NCI-H748 (cell line): ENCODE measurements around the gene NFKB1.

Source experiments
- DNase-seq: peaks from one replicate; lab custom pipeline; 2025; ENCODE audit not compliant: unreplicated experiment; lab: John Stamatoyannopoulos, UW

Gene NFKB1

DNA sequence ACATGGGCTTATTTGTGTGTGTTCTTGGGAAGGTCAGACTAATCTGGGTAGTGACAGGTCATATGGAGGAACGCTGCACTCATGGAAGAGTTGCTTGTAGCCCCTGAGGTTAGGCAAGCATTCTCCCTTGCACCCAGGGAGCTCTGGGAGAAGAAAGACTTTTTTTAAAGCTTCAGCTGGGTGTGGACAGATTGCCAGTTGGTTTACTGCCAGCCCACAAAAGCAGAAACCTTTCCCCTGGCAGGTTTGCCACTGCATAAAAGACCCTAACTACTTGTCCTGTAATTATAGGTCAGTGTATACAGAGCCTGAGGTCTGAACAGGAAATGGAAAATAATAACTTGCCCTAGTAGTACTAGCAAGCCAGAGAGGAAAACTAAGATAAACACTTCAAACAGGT lies 7.4 kb upstream of the NFKB1 start:
- peak; percentile 92 for DNase-seq

DNA sequence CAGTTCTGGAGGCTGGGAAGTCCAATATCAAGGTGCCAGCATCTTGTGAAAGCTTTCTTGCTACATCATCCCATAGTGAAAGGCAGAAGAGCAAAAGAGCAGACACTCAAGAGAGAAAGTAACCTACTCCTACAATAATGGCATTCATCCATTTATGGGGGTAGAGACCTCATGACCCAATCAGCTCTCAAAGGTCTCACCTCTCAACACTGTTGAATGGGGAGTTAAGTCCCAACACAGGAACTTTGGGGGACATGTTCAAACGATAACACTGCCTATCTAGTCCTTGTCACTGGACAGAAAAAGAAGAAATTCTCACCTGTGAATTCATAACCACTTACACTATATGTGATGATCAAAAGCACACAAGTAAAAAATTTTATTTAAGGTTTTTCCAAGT lies 6.6 kb upstream of the NFKB1 start:
- no peak for DNase-seq

DNA sequence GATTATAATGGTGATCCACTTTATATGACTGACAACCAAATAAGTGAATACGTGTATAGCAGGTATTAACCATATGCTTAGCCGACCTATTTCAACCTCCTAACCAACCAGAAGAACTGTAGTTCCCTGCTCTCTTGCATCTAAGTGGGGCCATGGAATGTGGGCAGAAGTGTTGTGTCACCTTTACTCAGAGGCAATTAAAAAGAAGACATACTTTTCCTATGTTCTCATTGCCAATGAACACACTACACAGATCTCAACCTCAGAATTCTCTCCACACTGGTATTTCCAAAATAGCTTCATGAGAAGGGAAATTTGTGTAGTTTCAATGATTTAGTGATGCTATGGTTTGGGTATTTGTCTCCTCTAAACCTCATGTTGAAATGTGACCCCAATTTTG lies 3.2 kb upstream of the NFKB1 start:
- no peak for DNase-seq

- peak; percentile 28 for DNase-seq
Observed at GRCh38 chr4:102500352-102500695, 835 bp upstream of the NFKB1 start.

- peak; percentile 71 for DNase-seq
Observed at GRCh38 chr4:102501447-102501696, 213 bp downstream of the NFKB1 start.

DNA sequence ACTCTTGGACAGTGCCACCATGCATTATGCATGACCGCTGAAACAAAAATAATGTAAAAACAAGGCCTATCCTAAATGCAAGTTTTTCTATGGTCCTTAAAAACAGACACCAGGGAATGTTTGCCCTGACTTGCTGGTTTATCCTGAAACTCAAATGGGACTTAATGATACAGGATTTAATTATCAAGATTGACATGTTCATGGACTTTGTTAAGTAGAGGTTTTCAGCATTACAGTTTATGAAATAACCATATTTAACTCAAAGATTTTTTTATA lies 1.3 kb downstream of the NFKB1 start:
- DNase-seq, result no peak

GRCh38 chr4:102503301-102503746 lies 2.2 kb downstream of the NFKB1 start:
- DNase-seq, result peak; percentile 58

- DNase-seq, result no peak
Observed at GRCh38 chr4:102503831-102504786, 3.0 kb downstream of the NFKB1 start.

- no peak for DNase-seq
Observed at GRCh38 chr4:102504941-102505340, 3.8 kb downstream of the NFKB1 start.

- no peak for DNase-seq
Observed at GRCh38 chr4:102505708-102506107, 4.5 kb downstream of the NFKB1 start.

DNA sequence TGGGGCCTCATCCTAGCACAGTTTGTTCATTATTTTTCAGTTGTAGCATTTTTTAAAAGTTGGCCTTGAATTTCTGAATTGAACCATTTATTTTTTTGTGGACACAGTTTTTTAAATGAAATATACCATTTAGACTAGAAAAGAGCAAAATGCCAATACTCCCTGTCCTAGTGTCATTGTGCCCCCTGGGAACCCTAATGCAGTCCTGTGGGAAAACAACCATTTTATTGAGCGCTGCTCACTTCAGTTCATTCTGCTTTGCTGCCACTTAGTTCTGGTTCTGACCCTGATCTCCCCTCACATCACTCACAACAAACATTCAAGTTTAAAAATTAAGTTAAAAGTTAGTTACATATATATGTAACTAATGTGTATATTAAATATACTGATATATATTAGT lies 5.4 kb downstream of the NFKB1 start:
- DNase-seq, result no peak

GRCh38 chr4:102511830-102512605 lies 10.9 kb downstream of the NFKB1 start:
- DNase-seq, result no peak

DNA sequence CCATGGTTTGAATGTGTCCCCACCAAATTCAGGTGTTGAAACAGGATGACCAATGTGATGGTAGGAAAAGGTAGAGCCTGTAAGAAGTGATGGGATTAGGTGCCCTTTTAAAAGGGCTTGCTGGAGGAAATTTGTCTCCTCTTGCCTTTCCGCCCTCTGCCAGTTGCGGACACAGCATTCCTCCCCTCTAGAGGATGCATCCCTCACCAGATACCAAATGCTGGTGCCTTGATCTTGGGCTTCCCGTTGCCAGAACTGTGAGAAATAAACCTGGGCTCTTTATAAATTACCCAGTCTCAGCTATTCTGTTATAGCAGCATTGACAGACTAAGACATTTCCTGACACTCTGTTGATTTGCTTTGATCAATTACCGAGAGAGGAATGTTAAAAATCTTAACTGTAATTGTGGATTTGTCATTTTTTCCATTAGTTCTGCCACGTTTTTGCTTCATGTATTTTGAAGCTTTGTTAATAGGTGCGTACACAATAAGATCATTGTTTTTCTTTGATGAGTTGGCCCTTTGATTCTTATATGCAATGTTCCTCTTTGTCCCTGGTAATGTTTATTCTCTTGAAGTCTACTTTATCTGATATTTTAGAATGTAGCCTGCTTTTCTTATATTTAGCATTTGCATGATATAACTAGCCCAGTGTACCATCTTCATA lies 13.3 kb downstream of the NFKB1 start:
- no peak for DNase-seq

DNA sequence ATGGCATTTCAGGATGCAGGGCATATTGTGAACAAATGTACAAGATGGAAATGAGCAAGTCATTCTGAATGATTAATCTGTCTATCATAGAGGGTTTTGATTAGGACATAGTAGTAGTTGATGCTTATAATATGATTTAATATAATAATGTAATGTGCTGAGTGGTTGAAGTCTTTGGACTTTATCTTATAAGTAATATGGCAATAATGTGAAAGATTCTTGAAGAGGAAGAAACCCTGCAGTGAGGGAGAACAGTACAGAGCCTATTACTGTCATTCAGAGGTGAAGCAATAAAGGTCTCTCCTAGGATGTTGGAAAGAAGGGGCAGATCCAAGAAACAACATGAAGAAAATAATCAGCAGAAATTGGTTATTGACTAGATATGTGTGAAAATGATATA lies 16.6 kb downstream of the NFKB1 start:
- no peak for DNase-seq

- no peak for DNase-seq
Observed at GRCh38 chr4:102518703-102519131, 17.6 kb downstream of the NFKB1 start.

DNA sequence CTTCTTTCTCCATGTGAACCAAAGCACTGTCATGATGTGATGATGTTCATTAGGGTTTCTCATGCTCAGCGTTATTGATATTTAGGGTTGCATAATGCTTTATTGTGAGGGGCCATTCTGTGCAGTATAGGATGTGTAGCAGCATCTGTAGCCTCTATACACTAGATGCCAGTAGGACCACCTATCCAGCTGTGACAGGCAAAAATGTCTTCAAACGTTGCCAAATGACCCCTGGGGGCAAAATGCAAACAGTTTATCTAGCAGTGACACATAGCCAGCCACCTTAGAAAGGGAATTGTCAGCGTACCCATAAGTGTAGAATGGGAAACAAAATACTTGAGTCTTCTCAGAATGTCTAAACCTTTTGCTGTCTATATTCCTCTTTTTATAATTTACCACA lies 18.8 kb downstream of the NFKB1 start:
- DNase-seq, result no peak

GRCh38 chr4:102521570-102521969 lies 20.4 kb downstream of the NFKB1 start:
- no peak for DNase-seq

- DNase-seq, result no peak
Observed at GRCh38 chr4:102522031-102522440, 20.9 kb downstream of the NFKB1 start.

DNA sequence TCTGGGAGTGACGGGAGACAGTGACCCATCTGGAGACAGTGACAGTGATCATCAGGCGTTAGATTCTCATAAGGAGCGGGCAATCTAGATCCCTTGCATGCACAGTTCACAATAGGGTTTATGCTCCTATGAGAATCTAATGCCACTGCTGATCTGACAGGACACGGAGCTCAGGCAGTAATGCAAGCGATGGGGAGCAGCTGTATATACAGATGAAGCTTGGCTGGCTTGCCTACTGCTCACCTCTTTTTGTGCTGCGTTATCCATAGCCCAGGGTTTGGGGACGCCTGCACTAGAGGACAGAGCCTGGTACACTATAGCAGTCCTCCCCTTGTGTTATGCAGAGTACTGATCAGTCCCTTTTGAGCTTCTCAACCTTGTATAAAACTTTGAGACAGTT lies 23.5 kb downstream of the NFKB1 start:
- DNase-seq, result no peak

DNA sequence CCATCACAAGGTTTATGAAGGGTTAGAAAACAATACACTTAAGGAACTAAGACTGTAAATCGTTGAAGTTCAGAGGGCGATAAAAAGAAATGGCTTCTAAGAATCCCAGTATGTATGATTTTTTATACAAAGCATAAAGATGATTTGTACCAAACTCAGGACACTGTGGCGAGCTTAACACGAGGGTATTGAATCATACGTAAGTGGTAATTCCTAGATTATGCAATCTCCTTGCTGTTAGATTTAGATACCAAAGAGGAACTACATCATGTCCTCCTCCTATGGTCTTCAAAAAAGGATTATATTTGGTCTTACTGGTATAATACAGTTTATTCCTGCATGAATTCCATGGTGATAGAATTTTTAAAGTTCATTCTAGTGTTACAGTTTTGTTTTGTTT lies 23.9 kb downstream of the NFKB1 start:
- DNase-seq, result no peak

- no peak for DNase-seq
Observed at GRCh38 chr4:102525504-102525903, 24.3 kb downstream of the NFKB1 start.

GRCh38 chr4:102526532-102526931 lies 25.4 kb downstream of the NFKB1 start:
- no peak for DNase-seq
